Measurements from ENCODE around the gene GRB7.
"Not testable (repeated sequence)": the region's sequence is repeated elsewhere in the genome, so short reads cannot be mapped to it uniquely, and the experiment has no call there.

GRB7 gene

DNA sequence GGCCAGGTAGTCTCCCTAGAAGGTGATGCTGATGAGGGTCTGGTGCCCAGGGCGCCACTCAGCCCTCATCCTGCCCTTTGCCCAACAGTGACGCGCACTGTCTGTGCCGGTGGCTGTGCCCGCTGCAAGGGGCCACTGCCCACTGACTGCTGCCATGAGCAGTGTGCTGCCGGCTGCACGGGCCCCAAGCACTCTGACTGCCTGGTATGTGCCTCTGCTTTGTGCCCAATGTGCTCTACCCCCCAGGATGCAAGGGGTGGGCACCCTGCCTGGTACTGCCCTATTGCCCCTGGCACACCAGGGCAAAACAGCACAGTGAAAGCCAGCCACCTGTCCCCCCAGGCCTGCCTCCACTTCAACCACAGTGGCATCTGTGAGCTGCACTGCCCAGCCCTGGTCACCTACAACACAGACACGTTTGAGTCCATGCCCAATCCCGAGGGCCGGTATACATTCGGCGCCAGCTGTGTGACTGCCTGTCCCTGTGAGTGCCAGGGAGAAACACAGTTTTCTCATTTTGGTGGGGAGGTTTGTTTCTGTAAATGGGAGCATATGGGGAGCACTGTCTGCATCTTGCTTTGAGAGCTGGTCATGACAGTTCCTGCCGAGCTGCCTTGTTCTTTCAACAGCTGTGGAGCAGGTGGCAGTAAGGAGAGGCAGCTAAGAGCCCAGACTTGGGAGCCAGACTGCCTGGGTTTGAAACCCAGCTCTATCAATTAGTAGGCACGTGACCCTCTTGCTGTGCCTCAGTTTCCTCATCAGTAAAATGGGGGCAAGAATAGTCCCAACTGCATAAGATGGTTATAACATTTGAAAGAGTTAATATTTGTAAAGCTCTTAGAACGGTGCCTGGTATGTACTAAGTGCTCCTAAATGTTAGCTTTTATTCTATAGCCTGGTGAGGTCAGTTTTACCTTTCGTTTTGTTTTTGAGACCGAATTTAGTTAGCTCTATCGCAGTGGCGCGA is 27.5 kb upstream of the GRB7 start:
- DNase-seq = no peak

DNA sequence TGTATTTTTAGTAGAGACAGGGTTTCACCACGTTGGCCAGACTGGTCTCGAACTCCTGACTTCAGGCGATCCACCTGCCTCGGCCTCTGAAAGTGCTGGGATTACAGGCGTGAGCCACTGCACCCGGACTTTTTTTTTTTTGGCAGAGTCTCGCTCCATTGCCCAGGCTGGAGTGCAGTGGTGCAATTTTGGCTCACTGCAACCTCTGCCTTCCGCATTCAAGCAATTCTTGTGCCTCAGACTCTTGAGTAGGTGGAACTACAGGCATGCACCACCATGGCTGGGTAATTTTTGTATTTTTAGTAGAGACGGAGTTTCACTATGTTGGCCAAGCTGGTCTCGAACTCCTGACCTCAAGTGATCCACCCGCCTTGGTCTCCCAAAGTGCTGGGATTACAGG is 26.7 kb upstream of the GRB7 start:
- DNase-seq = not testable (repeated sequence)

DNA sequence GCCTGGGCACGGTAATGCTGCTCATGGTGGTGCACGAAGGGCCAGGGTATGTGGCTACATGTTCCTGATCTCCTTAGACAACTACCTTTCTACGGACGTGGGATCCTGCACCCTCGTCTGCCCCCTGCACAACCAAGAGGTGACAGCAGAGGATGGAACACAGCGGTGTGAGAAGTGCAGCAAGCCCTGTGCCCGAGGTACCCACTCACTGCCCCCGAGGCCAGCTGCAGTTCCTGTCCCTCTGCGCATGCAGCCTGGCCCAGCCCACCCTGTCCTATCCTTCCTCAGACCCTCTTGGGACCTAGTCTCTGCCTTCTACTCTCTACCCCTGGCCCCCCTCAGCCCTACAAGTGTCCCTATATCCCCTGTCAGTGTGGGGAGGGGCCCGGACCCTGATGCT is 25.9 kb upstream of the GRB7 start:
- no peak for DNase-seq

DNA sequence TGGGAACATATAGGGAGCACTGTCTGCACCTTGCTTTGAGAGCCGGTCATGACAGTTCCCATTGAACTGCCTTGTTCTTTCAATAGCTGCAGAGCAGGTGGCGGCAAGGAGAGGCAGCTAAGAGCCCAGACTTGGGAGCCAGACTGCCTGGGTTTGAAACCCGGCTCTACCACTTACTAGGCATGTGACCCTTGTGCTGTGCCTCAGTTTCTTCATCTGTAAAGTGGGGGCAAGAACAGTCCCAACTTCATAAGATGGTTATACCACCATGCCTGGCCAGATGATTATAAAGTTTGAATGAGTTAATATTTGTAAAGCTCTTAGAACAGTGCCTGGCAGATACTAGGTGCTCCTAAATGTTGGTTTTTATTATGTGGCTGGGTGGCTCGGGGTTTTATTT is 23.5 kb upstream of the GRB7 start:
- DNase-seq = no peak

DNA sequence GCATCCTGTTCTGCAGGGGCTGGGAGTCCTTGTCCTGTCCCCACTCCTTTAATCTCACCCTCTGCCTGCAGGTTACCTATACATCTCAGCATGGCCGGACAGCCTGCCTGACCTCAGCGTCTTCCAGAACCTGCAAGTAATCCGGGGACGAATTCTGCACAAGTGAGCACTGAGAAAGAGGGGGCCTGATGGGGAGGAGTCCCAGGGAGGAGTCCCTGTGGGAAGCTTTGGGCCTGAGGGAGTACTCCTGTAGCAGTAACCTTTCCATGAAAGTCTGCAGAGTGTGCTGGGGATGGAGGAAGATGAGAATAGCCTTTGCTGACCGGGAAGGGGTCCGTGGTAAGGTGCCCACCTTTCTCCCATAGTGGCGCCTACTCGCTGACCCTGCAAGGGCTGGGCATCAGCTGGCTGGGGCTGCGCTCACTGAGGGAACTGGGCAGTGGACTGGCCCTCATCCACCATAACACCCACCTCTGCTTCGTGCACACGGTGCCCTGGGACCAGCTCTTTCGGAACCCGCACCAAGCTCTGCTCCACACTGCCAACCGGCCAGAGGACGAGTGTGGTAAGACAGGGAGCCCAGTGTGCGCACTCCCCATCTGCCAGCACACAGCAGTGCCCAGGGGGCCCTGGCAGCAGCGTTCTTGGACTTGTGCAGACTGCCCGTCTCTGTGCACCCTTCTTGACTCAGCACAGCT is 22.2 kb upstream of the GRB7 start:
- no peak for DNase-seq

DNA sequence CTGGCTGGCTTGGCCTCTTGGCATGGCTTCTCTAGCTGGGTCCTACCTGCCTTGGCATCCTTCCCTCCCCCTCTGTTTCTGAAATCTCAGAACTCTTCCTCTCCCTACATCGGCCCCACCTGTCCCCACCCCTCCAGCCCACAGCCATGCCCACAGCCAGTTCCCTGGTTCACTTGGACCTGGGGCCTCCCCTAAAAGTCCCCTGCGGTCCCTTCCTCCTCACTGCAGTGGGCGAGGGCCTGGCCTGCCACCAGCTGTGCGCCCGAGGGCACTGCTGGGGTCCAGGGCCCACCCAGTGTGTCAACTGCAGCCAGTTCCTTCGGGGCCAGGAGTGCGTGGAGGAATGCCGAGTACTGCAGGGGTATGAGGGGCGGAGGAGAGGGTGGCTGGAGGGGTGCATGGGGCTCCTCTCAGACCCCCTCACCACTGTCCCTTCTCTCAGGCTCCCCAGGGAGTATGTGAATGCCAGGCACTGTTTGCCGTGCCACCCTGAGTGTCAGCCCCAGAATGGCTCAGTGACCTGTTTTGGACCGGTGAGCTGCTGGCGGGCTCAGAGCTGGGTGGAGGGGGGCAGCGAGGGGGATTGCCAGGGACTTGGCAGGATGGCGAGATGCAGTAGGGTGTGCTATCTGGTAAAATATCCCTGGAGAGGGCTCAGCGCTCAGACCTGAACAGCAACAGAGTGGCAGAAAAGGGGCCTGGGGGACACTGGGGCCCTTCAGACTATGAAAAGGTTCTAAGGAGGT is 21.5 kb upstream of the GRB7 start:
- no peak for DNase-seq

DNA sequence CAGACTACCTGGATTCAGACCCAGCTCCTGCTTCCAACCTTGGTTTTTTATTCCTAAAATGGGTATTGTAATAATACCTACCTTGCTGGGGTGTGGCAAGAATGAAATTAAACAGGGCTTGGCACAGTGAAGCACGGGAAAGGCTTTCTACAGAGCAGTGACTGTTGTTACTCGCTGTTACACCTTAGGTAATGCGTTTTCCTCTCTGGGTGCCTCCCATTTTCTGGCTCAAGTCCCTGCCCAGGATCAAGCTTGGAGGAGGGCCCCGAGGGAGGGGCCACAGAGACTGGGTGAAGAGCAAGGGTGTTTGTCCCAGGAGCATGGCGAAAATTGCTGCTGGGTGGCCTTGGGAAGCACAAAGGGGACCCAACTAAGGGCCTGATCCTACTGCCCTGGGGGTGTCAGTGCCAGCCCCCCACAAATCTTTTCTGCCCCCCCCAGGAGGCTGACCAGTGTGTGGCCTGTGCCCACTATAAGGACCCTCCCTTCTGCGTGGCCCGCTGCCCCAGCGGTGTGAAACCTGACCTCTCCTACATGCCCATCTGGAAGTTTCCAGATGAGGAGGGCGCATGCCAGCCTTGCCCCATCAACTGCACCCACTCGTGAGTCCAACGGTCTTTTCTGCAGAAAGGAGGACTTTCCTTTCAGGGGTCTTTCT is 20.7 kb upstream of the GRB7 start:
- no peak for DNase-seq

DNA sequence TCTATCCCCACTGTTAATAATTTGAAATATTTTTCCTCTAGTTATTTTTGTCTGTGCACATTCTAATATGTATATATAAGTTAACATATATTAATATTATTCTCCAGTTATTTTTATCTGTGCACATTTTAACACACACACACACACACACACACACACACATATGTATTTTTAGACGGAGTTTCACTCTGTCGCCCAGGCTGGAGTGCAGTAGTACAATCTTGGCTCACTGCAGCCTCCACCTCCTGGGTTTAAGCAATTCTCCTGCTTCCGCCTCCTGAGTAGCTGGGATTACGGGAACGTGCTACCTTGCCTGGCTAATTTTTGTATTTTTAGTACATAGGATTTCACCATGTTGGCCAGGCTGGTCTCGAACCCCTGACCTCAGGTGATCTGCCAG is 20.1 kb upstream of the GRB7 start:
- no peak for DNase-seq

DNA sequence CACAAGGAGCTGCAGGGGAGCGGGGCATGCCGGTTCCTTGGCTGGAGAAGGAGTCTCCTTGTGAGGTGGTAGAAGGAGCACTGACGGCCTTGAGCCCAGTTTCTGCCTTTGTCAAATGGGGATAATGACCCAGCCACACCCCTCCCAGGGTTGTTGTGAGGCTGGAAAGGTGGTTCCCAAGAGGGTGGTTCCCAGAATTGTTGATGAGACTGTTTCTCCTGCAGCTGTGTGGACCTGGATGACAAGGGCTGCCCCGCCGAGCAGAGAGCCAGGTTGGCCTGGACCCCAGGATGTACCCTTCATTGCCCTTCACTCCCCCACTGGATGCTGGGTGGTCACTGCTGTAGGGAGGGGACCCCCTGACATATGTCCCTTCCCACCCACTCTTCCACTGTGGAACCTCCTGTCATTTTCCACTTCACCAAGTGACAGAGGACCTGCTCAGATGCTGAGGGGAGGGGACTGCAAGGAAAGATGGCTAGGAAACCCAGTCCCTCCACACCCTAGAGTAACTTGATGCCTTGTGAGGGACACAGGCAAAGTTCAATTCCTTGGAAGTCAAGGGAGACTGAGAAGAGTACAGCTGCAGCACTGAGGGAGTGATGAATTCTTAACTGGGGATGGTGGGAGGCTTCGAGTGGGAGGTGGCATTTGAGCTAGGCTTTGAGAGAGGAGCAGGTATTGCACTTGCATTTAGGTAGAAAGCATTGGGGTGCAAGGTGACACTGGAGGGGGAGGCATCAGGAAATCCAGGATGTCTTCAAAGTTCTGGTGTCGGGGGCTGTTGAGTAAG is 18.0 kb upstream of the GRB7 start:
- no peak for DNase-seq

DNA sequence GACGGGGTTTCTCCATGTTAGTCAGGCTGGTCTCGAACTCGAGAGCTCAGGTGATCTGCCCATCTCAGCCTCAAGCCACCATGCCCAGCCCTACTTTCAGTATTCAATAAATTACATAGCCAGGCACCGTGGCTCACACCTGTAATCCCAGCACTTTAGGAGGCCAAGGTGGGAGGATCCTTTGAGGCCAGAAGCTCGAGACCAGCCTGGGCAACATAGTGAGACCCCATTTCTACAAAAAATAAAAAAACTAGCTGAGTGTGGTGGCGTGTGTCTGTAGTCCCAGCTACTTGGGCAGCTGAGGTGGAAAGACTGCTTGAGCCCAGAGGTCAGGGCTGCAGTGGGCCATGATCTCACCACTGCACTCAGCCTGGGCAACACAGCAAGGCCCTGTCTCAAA is 15.6 kb upstream of the GRB7 start:
- DNase-seq = no peak

DNA sequence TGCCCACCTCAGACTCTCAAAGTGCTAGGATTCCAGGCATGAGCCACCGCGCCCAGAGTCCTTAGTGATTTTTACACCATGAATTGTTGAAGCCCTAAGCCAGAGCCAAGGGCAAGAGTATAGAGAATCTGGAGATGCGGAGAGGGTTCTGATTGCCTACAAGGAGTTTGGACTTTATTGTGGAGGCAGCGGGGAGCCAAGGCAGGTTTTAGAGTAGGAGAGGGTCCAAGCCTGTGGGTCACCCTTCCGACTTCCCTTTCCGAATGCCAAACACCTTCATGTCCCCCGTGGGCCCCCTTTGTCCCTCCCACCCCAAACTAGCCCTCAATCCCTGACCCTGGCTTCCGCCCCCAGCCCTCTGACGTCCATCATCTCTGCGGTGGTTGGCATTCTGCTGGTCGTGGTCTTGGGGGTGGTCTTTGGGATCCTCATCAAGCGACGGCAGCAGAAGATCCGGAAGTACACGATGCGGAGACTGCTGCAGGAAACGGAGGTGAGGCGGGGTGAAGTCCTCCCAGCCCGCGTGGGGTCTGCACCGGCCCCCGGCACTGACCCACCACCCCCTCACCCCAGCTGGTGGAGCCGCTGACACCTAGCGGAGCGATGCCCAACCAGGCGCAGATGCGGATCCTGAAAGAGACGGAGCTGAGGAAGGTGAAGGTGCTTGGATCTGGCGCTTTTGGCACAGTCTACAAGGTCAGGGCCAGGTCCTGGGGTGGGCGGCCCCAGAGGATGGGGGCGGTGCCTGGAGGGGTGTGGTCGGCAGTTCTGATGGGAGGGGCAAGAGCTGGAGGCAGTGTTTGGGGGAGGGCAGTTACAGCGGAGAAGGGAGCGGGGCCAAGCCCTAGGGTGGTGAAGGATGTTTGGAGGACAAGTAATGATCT is 14.5 kb upstream of the GRB7 start:
- no peak for DNase-seq

DNA sequence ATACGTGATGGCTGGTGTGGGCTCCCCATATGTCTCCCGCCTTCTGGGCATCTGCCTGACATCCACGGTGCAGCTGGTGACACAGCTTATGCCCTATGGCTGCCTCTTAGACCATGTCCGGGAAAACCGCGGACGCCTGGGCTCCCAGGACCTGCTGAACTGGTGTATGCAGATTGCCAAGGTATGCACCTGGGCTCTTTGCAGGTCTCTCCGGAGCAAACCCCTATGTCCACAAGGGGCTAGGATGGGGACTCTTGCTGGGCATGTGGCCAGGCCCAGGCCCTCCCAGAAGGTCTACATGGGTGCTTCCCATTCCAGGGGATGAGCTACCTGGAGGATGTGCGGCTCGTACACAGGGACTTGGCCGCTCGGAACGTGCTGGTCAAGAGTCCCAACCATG is 13.0 kb upstream of the GRB7 start:
- no peak for DNase-seq

DNA sequence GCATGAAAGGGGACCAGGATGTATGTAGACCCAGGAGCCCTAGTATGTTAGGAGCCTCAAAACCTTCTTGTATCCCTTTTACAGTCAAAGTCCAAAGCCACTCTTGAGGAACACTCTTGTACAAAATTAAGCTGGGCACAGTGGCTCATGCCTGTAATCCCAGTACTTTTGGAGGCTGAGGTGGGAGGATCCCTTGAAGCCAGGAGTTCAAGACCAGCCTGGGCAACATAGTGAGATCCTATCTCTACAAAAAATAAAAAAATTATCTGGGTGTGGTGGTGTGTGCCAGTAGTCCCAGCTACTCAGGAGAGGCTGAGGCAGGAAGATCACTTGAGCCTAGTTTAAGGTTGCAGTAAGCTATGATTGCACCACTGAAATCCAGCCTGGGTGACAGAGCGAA is 11.8 kb upstream of the GRB7 start:
- not testable (repeated sequence) for DNase-seq

DNA sequence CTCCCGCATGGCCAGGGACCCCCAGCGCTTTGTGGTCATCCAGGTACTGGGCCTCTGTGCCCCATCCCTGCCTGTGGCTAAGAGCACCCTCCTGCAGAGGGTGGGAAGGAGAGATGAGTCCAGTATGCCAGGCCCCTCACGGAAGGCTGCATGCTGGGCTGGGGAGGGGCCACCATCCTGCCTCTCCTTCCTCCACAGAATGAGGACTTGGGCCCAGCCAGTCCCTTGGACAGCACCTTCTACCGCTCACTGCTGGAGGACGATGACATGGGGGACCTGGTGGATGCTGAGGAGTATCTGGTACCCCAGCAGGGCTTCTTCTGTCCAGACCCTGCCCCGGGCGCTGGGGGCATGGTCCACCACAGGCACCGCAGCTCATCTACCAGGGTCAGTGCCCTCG is 11.1 kb upstream of the GRB7 start:
- DNase-seq = no peak

DNA sequence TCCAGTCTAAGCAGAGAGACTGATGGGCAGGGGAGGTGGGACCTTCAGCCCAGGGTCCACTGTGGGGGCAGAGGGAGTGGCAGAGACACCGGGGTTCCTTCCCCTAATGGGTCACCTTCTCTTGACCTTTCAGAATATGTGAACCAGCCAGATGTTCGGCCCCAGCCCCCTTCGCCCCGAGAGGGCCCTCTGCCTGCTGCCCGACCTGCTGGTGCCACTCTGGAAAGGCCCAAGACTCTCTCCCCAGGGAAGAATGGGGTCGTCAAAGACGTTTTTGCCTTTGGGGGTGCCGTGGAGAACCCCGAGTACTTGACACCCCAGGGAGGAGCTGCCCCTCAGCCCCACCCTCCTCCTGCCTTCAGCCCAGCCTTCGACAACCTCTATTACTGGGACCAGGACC is 10.2 kb upstream of the GRB7 start:
- no peak for DNase-seq

DNA sequence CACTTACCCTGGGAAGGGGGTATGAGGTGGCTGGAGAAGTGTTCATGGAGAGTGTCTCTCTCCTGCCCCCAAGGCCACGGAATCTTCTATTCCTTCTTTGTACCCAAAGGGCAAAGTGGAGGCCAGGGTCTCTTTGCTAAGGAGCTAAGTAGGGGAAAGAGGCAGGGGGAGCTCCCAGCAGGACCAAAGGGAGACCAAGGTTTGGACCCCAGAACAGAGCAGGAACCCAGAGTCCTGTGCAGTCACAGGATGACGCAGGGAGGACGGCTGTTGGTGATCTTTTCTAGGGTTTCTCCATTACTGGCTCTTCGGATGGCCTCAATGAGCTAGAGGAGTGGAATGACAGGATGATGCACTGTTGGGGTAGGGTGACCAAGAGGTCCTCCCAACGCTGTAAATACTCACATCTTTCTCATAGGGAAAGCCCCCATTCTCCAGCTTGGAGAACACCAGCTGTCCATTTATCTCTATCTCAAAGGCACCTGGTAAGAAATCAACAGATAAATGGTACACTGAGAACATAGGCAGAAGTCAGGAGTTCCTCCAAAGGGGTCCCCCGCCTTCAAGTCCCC is 8.4 kb upstream of the GRB7 start:
- DNase-seq = no peak

DNA sequence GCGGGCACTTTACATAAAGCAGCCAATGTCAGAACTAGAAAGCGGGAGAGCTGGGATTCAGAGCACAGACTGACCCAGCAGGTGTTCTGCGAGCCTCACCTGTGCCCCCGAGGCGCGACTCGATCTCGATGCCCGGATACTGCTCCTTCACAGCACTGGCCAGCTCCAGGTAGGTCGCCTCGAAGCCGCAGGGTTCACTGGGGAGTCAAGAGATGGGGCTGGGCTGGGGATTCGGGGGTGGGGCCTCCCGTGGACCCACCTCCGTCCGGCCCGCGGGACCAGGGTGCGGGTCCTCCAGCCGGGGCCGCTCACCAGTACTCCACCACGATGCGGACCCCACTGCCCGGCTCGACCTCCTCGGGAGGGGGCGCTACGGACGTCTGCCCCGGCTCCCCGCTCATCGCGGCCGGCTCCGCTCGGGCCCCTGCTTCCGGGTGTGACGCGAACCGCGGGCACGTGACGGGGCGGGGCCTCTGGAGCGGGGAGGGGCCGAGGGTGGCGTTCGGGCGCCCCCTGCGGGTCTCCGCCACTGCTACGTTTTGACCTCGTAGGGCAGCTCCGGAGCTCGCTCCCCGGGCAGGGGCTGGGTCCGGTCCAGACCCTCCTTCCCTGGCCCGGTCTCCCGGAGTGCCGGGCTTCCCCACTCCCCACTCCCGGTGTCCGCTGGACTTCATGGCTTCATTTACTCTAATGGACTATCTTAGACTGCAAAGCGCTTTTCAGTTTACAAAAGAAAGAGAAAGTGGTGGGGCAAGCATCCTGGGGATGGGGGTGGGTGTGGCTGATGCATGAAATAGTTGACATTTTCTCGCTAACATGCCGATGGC is 7.4 kb upstream of the GRB7 start, which contains the start of gene MIEN1:
TSS of gene MIEN1 (minus strand) at position 438 of the 827 bp plus-strand sequence. CDS start at position 401, 37 bp downstream.
- DNase-seq = peak; percentile 48

DNA sequence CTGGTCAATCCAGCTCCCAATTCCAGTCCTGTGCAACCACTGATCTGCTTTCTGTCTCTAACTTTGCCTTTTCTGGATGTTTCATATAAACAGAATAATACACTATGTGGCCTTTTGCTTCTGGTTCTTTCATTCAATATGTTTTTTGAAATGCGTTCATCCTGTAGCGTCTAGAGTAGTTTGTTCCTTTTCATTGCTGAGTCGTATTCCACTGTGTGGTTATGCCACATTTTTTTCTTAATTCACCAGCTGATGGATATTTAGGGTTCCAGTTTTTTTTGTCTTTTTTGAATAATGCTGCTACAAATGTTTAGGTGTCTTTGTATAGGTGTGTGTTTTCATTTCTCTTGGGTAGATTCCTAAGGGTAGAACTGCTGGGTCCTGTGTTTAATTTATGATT is 5.2 kb upstream of the GRB7 start:
- no peak for DNase-seq

DNA sequence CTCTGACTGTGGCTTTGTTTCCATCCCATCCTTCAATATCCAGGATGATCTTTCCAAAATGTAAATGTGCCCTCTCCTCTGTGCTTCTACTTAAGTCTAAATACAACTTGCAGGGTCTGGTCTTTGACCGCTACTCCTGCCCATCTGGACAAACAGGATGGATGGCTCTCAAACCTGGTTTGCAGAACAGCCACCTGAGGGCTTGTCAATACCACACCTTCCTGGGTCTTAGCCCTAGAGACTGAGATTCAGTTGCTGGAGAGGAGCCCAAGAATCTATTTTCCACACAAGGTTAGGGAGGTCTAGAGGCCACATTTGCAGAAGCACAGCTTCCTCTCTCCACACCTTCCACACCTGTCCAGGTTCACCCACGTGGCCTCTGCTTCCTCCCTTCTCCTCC is 1.9 kb upstream of the GRB7 start:
- no peak for DNase-seq
